C4-2B (cell line): ENCODE results near the gene BIN1.

ENCODE experiments used
- H3K27ac ChIP-seq: fragments of 450-650 bp; 2 replicates; pipeline ENCODE4 v1.5.1; 2017
- CTCF ChIP-seq: fragments of 450-650 bp; conservative IDR thresholded peaks from 2 replicates; pipeline ENCODE4 v1.5.1; 2017; ENCODE audit warnings: mild to moderate bottlenecking
- ZFX ChIP-seq: fragments of 450-650 bp; IDR thresholded peaks from 2 replicates; pipeline ENCODE4 v1.6.1; 2017

BIN1 gene

GRCh38 chr2:127072970-127073369 is 34.0 kb downstream of the BIN1 start:
- H3K27ac ChIP-seq, result no peak overlapping the region
- TF ChIP-seq CTCF (no peak), ZFX (no peak)

DNA sequence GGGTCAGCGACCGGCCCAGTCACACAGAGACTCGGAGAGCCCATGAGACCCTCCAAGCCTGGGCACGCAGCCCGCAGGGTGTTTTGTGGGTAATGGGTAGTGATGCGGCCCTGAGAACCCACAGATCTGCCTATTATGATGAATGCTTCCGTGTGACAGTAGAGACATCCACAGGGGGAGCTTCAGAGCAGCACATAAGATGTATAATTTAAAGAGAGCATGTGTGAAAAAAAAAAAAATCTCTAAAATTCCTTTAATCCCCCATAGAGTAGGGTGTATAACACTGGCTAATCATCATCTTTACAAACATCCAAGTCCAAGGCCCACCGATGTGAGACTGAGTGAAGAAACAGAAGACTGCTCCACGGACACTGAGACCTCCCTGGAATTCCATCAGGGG is 34.6 kb downstream of the BIN1 start:
- no peak overlapping the region for H3K27ac ChIP-seq
- TF ChIP-seq ZFX (no peak), CTCF (no peak)

- no peak for TF ChIP-seq ZFX
- TF ChIP-seq CTCF, result no peak
- no peak overlapping the region for H3K27ac ChIP-seq
Observed at GRCh38 chr2:127071901-127072328, 35.0 kb downstream of the BIN1 start.

DNA sequence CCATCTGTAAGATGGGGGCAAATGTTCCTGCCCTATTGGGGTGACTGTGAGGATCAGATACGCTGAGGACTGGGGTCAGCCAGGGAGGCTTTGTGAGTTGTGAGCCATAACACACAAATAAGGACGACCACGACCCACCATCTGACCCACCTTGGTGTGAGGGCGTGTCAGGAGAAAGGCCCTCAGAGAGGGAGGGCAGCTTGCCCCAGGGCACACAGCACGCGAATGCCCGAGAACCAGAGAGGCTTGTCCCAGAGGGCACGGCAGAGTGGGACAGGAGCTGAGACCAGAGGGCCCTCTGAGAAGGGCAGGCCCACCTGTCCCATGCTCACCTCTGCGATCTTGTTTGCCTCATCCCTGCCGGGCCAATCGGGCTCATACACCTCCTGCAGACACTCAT is 36.7 kb downstream of the BIN1 start:
- TF ChIP-seq CTCF (no peak), ZFX (no peak)
- H3K27ac ChIP-seq, result no peak overlapping the region

DNA sequence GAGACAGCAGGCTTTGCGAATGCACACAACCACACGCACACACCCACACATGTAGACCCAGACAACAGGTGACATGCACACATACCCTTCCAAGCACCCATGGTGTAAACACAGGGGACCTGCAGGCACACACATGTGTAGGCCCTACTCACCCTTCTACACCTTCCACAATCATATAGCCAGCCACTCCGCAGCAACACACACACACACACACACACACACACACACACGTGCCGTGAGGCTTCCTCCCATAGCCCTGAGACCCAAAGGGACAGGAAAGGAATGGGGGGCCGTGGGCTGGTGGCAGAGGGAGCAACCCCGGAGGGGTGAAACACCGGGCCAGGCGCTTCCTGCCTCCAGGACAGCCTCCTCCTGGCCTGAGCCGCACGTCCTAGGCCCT is 37.4 kb downstream of the BIN1 start:
- H3K27ac ChIP-seq, result no peak overlapping the region
- no peak for TF ChIP-seq ZFX
- TF ChIP-seq CTCF, result no peak

DNA sequence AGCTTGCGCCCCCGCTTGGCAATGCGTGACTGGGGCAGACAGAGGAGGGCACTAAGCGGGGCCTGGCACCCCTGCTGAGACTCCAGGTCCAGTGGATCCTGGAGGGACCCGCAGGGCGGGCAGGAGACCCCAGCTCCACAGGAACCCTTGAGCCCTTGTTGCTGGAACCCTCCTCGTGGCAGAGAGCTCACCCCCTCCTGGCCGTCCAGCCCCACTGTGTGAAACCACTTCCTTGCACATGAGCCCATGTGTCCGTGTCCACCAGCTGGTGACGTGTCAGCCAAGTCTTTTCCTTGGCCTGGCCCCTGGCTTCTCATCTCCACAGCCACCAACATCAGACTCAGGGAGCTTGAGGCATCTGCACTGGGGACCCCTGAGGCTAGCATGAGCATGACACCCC is 38.0 kb downstream of the BIN1 start:
- H3K27ac ChIP-seq, result no peak overlapping the region
- TF ChIP-seq ZFX, result no peak

GRCh38 chr2:127068351-127068741 is 38.6 kb downstream of the BIN1 start:
- TF ChIP-seq ZFX (no peak), CTCF (no peak; the same call in 1 of the 2 replicates)
- H3K27ac ChIP-seq, result no peak overlapping the region

DNA sequence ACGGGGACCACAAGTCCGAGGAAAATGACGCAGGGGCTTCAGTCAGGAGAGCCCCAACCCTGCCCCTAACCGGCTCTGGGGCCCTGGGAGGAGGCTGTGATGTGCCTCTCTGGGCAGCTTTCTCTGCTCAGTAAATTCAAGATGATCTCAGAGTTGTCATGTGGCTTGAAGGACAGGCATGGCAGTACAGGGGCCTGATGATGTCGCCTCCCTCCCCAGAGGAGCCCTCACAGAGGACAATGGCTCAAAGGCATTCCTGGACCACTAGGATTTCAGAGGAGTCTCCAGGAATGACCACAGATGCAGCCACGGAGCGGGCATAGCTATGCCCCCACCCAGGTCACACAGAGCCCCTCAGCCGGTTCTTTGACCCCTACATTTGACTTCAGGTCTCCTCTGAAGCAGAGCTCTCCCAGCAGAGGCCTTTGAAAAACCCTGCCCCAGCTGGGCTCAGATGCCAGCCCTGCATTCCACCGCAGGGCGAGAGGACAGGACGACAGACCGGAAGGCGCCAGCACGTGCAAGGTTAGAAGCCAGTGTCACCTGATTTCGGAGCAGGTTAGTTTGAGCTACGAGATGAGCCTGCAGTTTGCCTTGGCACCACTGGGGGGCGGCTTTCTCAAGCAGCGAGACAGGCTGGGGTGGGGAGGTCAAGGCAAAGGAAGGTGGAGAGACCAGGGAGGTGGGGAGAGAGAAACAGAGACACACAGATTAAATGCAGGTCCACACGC is 39.2 kb downstream of the BIN1 start:
- peak overlapping the region; percentile 30 for H3K27ac ChIP-seq
- TF ChIP-seq ZFX (no peak), CTCF (peak; percentile 83)
